SK-N-SH (cell line): Measurements from ENCODE around the gene FCHSD2.

Experiments used
- CTCF ChIP-seq: fragments of 200-600 bp; sonication (generic); IDR thresholded peaks from 2 replicates; pipeline ENCODE4 v1.6.1; 2017; ENCODE audit warnings: antibody characterized with exemption, mild to moderate bottlenecking, moderate library complexity
- EP300 ChIP-seq, 2 experiments: IDR thresholded peaks; 2 replicates each; pipeline versions ENCODE4 v1.4.0 to v1.6.1; 2012; ENCODE audit warnings: borderline replicate concordance in 1 of 2, low read depth in 1 of 2, low read length in 1 of 2
- EZH2phosphoT487 ChIP-seq: fragments of 200-600 bp; sonication (generic); IDR thresholded peaks from 2 replicates; pipeline ENCODE4 v1.6.1; 2017; ENCODE audit warnings: low read depth, mixed run types, mild to moderate bottlenecking, antibody characterized with exemption, moderate library complexity, borderline replicate concordance
- FOXM1 ChIP-seq: IDR thresholded peaks from 2 replicates; pipeline ENCODE4 v1.4.0; 2012; ENCODE audit warnings: low read depth, mild to moderate bottlenecking
- JUND ChIP-seq: IDR thresholded peaks from 2 replicates; pipeline ENCODE4 v1.4.0; 2012
- NFIC ChIP-seq: IDR thresholded peaks from 2 replicates; pipeline ENCODE4 v1.4.0; 2012; ENCODE audit warnings: borderline replicate concordance
- NRF1 ChIP-seq: IDR thresholded peaks from 2 replicates; pipeline ENCODE4 v1.6.1; 2012; ENCODE audit warnings: low read depth, mild to moderate bottlenecking, low read length
- PBX3 ChIP-seq: IDR thresholded peaks from 2 replicates; pipeline ENCODE4; 2012
- POLR2AphosphoS5 ChIP-seq: IDR thresholded peaks from 2 replicates; pipeline ENCODE4 v1.6.1; 2012; ENCODE audit warnings: low read depth, low read length
- REST ChIP-seq: IDR thresholded peaks from 2 replicates; pipeline ENCODE4 v1.6.1; 2012; ENCODE audit warnings: mild to moderate bottlenecking, low read depth, low read length, moderate library complexity
- TAF1 ChIP-seq: IDR thresholded peaks from 2 replicates; pipeline ENCODE4 v1.6.1; 2012; ENCODE audit warnings: low read depth, mild to moderate bottlenecking, low read length, moderate library complexity, borderline replicate concordance

GRCh38 chr11:73175551-73176144 lies 33.5 kb upstream of the FCHSD2 start:
- TF ChIP-seq JUND, result no peak
- TF ChIP-seq CTCF, result no peak
- no peak for TF ChIP-seq PBX3
- no peak for TF ChIP-seq EP300 (IDR thresholded peaks at IDR 0.05; ENCODE audit: borderline replicate concordance in 1 of 2, low read depth in 1 of 2, low read length in 1 of 2)
- no peak for TF ChIP-seq POLR2AphosphoS5
- TF ChIP-seq EZH2phosphoT487, result no peak
- TF ChIP-seq FOXM1, result no peak
- TF ChIP-seq NRF1, result no peak
- no peak for TF ChIP-seq REST
- TF ChIP-seq TAF1, result no peak
- TF ChIP-seq NFIC, result no peak
